Stromal cell of bone marrow (primary cell): ENCODE results near the gene ALPI.

ENCODE experiments used
- DNase-seq: peaks from one replicate; pipeline ENCODE4 v3.0.0-alpha.2; 2012; ENCODE audit warnings: low read depth

The ALPI gene

GRCh38 chr2:232501794-232502390 is 45.9 kb downstream of the ALPI start:
- no peak for DNase-seq

- no peak for DNase-seq
Observed at GRCh38 chr2:232502511-232502910, 46.6 kb downstream of the ALPI start.

GRCh38 chr2:232502911-232503808 is 47.2 kb downstream of the ALPI start:
- DNase-seq: no peak

GRCh38 chr2:232503809-232504323 is 47.9 kb downstream of the ALPI start:
- no peak for DNase-seq

- no peak for DNase-seq
Observed at GRCh38 chr2:232504438-232504837, 48.5 kb downstream of the ALPI start.

GRCh38 chr2:232505856-232506255 is 49.9 kb downstream of the ALPI start:
- no peak for DNase-seq

- no peak for DNase-seq
Observed at GRCh38 chr2:232506709-232507108, 50.8 kb downstream of the ALPI start.

GRCh38 chr2:232508251-232508650 is 52.3 kb downstream of the ALPI start:
- DNase-seq: no peak
